GM13976 (cell line): Measurements from ENCODE around the gene COLGALT1.
"Not testable (repeated sequence)": the region's sequence is repeated elsewhere in the genome, so short reads cannot be mapped to it uniquely, and the experiment has no call there.

Experiments used
- DNase-seq: peaks from one replicate; pipeline ENCODE4 v3.0.0; 2012; ENCODE audit warnings: low spot score
- in situ Hi-C: fragments of 300-500 bp; cut with MboI; formaldehyde crosslinking; loops from one replicate; pipeline ENCODE4 v1.12.0; 2022; ENCODE audit warnings: low sequenced_read_pairs, mixed read lengths, inconsistent platforms; ENCODE audit not compliant: unreplicated experiment
- TF ChIP-seq, protein P1 (sequence below): IDR thresholded peaks from 2 replicates; pipeline ENCODE4 v1.5.1; 2012; ENCODE audit warnings: borderline replicate concordance, mild to moderate bottlenecking; ENCODE audit not compliant: insufficient read depth; ENCODE audit errors: extremely low read depth, missing control alignments, control extremely low read depth

The COLGALT1 gene

GRCh38 chr19:17557466-17557865 is 2.0 kb downstream of the COLGALT1 start:
- DNase-seq = no peak
- in situ Hi-C loops = no loop called here
- TF ChIP-seq, protein P1, sequence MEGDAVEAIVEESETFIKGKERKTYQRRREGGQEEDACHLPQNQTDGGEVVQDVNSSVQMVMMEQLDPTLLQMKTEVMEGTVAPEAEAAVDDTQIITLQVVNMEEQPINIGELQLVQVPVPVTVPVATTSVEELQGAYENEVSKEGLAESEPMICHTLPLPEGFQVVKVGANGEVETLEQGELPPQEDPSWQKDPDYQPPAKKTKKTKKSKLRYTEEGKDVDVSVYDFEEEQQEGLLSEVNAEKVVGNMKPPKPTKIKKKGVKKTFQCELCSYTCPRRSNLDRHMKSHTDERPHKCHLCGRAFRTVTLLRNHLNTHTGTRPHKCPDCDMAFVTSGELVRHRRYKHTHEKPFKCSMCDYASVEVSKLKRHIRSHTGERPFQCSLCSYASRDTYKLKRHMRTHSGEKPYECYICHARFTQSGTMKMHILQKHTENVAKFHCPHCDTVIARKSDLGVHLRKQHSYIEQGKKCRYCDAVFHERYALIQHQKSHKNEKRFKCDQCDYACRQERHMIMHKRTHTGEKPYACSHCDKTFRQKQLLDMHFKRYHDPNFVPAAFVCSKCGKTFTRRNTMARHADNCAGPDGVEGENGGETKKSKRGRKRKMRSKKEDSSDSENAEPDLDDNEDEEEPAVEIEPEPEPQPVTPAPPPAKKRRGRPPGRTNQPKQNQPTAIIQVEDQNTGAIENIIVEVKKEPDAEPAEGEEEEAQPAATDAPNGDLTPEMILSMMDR = no peak

GRCh38 chr19:17560205-17560595 is 4.8 kb downstream of the COLGALT1 start:
- TF ChIP-seq, protein P1 = no peak
- DNase-seq = peak; percentile 4
- in situ Hi-C loops = no loop called here

DNA sequence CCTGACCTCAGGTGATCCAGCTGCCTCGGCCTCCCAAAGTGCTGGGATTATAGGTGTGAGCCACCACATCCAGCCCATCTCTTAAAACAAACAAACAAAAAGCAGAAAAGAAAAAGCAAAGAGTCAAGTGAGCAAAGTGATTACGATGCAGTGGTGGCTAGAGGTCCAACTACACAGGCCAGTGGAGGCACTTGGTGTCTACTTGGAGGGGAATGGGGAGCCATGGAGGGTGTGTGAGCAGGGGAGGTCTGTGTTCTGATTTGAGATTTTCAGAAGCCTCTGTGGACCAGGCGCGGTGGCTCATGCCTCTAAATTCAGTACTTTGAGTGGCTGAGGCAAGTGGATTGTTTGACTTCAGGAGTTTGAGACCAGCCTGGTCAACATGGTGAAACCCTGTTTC is 6.6 kb downstream of the COLGALT1 start:
- TF ChIP-seq, protein P1 = no peak
- no peak for DNase-seq
- in situ Hi-C loops = no loop called here

DNA sequence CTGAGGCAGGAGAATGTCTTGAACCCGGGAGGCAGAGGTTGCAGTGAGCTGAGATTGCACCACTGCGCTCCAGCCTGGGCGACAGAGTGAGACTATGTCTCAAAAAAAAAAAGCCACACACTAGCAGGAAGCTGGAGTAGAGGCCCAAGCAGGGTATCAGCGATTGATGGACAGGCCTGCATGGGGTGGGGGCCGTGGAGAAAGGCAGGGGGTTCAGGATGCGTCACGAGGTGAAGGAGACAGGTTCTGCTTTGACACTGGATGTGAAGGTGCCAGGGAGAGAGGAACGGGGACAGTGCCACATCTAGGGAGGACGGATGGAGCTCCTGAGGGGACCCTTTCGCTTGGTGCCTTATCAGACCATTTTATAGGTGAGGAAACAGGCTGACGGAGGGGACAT is 7.1 kb downstream of the COLGALT1 start:
- TF ChIP-seq, protein P1 = no peak
- DNase-seq = no peak
- in situ Hi-C loops = no loop called here

GRCh38 chr19:17564781-17565180 is 9.3 kb downstream of the COLGALT1 start:
- in situ Hi-C loops = no loop called here
- TF ChIP-seq, protein P1 = no peak
- DNase-seq = no peak

DNA sequence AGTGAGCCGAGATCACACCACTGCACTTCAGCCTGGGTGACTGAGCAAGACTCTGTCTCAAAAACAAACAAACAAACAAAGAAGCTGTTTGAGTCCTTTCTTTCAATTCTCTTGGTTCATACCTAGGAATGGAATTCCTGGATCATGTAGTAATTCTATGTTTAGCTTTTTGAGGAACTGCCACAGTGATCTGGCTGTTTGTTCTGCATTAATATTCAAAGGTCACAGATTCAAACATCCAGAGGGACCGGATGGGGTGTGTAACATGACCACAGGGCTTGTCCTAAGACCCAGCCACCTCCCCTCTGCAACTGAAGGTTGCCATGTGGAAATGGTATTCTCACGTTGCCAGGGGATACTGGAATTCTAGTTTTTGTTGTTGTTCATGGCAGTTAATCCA is 10.2 kb downstream of the COLGALT1 start:
- TF ChIP-seq, protein P1 = no peak
- in situ Hi-C loops = no loop called here
- no peak for DNase-seq

DNA sequence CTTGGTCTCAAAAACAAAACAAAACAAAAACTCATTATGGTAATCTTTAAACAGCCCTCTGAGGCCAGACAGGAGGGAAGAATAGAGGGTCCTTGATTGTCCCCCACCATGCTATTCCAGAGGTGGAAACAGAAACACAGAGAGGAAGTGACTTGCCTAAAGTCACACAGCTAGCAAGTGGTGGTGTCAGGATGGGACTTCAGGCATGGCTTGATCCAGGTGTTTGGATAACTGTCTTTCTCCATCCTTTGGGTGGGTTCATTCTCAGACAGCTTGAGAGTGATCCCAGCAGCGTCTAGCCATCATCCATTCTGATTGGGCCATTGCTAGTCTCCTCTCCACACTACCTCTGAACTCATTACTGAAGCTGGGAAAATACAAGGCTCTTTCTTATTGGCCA is 12.5 kb downstream of the COLGALT1 start:
- in situ Hi-C loops = no loop called here
- no peak for DNase-seq
- TF ChIP-seq, protein P1 = no peak

DNA sequence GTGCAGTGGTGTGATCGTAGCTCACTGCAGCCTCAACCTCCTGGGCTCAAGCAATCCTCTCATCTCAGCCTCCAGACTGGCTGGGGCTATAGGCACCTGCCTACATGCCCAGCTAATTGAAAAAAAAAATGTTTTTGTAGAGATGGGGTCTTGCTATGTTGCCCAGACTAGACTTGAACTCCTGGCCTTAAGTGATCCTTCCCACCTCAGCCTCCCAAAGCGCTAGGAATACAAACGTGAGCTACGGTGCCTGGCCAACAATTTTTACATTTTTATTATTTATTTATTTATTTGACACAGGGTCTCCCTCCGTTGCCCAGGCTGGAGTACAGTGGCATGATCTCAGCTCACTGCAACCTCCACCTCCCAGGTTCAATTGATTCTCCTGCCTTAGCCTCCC is 14.8 kb downstream of the COLGALT1 start:
- in situ Hi-C loops, DNase-seq: not testable (repeated sequence)
